Ureter (tissue), 1 donor: ENCODE data around the gene PHLPP2. TPM values are rescaled to one million over a fixed set of nuclear protein-coding genes. Genes with fewer than 3 reads are reported as not detected.
"Not testable (repeated sequence)": the region's sequence is repeated elsewhere in the genome, so short reads cannot be mapped to it uniquely, and the experiment has no call there.

ENCODE experiments used
- DNase-seq: peaks from one replicate; pipeline ENCODE4 v3.0.0-alpha.2; 2020; ENCODE audit warnings: low spot score
- total RNA-seq: library from RNA; stranded (reverse); gene quantifications from one replicate; pipeline ENCODE4 v1.2.4, GENCODE V29; 2023
- donor health status: DM: yes; HTN: yes; CAD: no.

PHLPP2 gene
- total RNA-seq, 1 donor from 2014 or later = 8.2 TPM

DNA sequence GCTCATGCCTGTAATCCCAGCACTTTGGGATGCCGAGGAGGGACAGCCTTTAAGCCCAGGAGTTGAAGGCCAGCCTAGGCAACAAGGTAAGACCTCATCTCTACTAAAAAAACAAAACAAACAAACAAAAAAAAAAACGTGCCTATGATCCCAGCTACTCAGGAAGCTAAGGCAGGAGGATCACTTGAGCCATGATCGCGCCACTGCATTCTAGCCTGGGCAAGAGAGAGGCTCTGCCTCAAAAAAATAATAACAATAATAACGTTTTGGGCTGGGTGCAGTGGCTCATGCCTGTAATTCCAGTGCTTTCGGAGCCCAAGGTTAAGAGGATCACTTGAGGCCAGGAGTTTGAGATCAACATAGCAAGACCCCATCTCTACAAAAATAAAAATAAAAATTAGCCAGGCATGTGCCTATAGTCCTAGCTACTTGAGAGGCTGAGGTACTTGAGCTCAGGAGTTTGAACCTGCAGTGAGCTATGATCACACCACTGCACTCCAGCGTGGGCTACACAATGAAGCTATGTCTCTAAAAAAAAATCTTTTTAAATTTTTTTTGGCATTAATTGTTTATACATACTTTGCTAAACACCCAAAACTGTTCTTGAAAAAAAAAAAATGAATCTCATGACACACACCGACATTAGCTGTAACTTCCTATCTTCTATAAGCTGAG lies 3.3 kb downstream of the PHLPP2 start:
- no peak for DNase-seq

DNA sequence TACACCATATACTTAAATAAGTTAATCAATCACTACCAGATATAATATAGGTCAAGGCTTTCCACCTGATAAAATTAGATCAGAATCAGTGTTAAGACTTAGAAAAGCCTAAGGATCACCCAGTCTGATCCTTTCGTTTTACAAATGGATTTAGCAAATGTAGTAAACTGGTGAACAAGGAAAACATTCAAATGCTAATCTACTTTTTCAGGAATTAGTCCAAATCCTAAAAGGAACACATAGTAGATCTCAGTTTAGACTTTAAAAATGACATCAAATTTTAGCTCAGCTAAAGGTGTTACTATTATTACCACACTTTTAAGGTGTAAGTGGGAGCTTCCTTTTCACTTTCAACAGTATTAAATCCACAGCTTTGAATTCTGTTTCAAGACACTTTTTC lies 12.0 kb downstream of the PHLPP2 start:
- DNase-seq = no peak

DNA sequence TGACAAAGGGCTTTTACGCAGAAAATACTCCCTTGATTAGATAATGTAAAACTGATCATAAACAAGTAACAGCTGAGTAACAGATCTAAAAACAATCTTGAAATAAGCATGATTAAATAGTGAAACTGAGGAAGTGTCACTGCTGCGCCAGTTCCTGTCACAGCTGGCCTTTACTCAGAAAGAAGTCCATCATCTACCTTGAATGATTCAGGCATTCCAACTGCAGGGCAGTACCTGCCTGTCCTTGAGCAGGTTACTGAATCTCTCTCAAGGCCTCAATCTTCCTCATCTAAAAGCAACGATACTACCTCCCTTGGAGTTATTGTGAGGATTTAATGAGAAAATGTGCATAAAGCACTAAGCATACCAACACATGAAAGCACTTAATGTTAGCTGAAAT lies 12.7 kb downstream of the PHLPP2 start:
- no peak for DNase-seq

DNA sequence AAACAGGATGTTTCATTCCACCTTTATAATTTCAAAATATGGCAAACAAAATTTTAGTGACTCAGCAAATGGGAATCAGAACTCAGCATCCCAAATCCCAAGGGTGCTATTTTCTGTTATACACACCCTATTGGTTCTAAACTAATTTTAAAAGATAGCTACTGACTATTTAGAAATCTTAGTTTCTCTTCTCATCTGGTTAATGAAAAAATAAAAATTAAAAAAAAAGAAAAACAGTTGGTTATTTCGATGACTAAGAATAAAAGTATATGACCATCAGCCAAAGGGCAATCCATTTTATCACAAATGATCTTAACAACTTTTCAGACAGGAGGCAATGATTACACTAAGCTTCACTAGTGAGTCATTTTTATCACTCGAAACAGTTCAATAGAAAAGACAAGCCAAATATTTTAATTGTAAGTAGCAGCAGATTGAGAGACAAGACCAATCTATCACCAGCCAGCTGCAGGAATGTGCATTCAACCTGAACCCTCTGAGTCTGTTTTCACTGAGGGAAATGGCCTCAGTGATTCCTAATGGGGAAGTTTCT lies 15.2 kb downstream of the PHLPP2 start:
- no peak for DNase-seq

DNA sequence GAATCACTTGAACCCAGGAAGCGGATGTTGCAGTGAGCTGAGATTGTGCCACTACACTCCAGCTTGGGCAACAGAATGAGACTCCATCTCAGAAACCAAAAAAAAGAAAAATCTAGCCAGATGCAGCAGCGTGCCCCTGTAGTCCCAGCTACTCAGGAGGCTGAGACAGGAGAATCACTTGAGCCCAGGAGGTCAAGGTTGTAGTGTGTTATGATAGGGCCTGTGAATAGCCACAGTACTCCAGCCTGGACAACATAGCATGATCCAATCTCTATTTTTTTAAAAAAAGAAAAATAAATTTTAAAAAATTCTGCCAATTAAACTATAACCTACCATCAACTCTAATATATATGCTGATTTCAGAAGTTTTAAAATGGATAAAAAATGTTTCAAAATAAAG lies 15.8 kb downstream of the PHLPP2 start:
- no peak for DNase-seq

DNA sequence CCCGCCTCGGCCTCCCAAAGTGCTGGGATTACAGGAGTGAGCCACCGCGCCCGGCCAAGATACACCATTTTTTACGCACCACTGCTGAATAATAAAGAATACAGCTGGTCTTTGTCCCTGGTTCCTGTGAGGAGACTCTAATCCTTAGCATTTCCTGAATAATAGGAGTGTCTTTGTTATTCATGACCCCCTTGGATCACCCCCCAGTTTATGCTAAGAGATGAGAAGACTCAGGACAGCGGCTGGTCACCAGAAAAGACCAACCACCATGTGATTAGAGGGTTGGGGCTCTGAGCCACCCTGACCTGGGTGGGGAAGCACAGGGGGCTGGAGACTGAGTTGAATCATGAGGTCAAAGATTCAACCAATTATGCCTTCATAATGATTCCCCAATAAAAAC lies 17.3 kb downstream of the PHLPP2 start:
- DNase-seq = no peak

DNA sequence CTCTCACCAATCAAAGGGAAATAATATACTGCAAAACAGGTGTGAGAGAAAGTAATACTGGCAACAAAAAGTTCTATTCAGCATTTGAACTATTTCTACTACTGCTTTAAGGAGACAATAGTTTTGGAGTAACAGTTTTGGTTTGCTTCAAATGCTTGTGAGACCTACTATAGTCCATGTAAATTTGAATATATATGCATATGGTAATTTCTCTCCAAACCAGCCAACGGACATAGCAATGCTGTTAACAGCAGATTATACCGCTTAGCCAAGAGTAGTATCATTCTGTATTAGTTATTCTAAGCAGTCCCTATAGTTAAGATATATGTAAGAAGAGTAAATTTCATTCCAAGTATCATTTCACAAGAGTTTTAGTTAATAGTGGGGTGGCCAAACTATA lies 18.5 kb downstream of the PHLPP2 start:
- no peak for DNase-seq

DNA sequence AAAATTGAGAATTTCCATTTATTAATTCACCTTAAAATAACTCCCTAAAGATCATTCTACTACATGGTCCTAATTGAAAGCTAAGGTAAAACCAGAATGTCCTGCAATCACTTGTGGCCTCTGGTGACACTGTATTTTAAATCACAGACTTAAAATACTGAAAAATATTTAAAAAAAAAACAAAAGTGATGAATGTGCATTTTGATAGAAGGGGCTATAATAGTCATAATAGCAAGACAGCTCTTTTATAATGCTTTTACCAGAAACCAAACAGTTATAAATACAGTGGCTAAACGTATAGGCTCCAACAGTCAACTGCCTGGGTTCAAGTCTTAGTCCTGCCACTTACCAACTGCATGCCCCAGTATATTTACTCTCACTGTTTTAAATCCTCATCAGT lies 21.2 kb downstream of the PHLPP2 start:
- no peak for DNase-seq

DNA sequence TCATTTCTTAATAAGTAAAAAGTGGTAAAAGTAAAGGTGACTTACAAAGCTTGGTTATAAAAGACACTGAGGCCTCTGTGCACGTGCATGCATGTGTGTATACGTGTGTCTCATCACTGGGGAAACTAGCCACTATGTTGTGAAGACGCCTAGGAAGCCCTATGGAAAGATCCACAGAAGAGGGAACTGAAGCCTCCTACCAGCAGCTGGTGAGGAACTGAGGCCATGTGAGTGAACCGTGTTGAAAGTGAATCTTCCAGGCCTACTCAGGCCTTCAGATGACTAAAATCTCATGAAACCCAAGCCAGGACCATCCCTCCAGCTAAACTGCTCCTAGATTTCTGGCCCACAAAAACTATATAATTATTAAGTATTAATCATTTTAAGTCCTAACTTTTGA lies 23.7 kb downstream of the PHLPP2 start:
- DNase-seq = no peak

DNA sequence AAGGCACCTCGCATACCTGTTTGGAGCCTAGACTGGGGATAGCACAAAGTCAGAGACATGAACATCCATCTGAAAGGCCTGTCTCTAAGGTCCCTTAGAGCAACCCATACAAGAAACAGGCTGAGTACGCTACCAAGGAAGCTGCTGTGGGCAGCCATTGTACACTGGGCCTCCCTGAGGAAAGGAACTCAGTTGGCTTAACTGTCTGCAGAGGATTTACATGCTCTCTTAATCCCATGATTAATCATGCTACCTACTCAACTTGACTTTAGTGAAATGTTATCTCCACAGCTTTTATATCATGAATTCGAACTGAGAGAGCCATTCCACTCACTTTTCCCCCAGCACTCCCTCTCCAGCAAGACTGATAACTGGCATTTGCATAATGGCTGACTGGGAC lies 26.0 kb downstream of the PHLPP2 start:
- DNase-seq = no peak

DNA sequence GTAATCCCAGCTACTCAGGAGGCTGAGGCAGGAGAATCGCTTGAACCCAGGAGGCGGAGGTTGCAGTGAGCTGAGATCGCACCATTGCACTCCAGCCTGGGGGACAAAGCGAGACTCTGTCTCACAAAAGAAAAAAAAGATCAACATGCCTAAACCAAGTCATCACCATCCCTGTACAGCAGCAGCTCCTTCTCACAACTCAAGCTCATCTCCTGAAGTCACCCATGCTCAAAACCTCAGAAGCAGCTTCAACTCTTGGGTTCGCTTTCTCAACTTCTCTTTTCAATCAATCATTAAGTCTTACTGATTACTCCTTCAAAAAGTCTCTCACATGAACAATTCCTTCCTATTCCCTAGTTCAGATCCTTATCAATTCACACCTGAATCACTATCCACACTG lies 31.3 kb downstream of the PHLPP2 start:
- DNase-seq = no peak

DNA sequence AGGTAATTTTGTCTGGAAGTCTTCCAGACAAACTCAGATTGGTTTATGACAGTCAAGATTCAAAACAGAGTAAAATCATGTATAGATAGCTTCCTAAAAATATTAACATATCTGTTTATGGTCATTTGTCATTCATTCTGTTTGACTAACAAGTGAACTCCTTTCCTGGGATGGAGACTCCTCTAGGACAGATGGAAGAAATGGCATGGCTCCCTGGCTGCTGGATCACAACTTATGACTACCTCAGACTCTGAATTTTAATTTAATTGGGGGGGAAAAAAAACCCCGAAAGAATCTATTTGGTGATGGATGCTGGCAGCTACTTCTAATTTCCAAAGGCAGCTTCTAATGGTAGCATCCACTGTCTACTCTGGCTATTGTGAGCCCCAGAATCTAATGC lies 34.6 kb downstream of the PHLPP2 start:
- DNase-seq = no peak

DNA sequence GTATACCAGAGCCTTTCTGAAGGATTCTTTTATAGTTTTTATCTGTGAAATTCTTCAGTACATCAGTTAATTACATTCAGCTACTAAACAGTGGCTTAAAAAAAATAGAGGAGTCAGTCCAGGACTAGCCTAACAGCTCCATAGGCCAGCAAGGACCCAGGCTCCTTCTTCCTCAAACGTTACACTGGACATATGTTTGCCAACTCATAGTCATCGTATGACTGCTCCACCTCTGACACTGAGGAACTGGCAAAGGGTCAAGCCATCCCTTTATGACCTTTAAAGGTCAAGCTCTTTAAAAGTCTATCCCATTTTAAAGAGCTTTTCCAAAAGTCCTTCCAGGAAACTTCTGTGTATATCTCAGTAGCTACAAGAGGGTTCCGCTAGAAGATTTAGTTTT lies 36.6 kb downstream of the PHLPP2 start:
- no peak for DNase-seq

DNA sequence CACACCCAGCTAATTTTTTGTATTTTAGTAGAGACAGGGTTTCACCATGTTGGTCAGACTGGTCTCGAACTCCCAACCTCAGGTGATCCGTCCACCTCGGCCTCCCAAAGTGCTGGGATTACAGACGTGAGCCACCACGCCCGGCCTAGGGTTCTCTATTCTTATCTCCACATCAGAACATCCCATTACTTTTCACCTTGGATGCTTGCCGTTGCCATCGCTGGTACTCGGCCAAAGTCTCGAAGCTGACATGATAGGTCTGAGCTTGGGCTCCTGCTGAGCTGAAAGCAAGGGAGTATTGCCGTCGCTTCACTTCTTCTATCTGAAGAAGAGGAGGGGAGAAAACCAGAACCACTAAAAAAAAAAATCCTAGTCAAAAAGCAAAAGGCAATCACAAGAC lies 40.2 kb downstream of the PHLPP2 start:
- not testable (repeated sequence) for DNase-seq

DNA sequence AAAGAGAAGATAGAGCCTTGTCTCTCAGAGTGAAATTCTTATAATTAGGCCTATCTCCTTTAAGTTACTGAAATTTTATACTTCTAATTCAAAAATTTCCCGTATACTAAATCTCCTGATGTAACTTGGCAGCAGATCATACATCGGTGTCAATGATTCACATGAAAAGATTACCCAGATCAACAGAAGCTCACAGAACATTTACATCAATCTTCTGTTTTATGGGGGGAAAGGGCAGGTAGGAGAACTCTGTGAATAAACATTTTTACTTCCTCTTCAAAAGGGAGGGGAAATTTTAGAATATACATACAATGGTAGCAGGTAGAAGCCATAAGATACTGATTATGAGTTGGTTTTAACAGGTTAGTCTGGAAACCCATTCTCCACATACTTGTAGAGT lies 43.1 kb downstream of the PHLPP2 start:
- DNase-seq = no peak

DNA sequence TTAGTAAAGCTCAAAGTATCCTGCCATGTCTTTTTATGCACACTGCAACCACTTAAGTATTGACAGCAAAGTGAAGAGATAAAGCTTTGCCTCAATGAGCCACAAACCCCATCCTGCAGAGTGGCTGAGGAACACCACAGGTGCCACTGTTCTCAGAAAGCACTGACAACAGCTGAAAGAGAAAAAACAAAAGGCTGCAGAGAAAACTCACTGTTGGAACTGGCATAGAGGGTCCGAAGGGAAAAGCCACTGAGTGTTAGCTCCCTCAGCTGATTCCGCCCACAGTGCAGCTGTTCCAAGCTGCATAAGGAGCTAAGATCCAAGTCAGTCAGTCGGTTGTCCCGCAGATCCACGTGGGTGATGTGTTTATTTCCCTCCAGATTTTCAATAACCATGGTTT lies 48.3 kb downstream of the PHLPP2 start:
- DNase-seq = no peak

DNA sequence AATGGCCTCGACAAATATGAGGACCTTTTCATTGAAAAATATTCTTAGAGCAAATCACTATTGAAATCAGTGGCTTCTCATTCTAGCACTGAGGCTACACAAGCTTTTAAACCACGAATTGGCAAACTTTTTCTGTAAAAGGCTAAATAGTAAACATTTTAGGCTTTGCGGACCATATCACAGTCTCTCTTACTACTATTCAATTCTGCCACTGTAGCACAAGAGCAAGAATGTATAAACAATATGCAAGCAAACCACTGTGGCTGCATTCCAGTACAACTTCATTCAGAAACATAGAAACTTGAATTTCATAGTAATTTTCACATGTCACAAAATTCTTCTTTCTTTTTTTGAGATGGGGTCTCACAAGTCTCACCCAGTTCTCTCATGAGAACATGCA lies 49.1 kb downstream of the PHLPP2 start:
- no peak for DNase-seq

DNA sequence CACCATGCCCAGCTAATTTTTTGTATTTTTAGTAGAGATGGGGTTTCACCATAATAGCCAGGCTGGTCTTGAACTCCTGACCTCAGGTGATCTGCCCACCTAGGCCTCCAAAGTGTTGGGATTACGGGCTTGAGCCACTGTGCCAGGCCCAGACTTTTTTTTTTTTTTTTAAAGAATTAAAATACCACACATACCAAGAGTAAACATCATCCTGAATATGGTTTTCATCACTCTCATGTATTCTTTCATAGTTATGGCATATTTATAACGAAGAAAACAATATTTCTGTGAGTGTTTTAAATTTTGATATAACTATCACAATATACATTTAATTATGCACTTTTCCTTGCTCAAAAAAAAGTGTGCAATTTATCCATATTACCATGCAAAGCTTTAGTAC lies 50.3 kb downstream of the PHLPP2 start:
- no peak for DNase-seq

DNA sequence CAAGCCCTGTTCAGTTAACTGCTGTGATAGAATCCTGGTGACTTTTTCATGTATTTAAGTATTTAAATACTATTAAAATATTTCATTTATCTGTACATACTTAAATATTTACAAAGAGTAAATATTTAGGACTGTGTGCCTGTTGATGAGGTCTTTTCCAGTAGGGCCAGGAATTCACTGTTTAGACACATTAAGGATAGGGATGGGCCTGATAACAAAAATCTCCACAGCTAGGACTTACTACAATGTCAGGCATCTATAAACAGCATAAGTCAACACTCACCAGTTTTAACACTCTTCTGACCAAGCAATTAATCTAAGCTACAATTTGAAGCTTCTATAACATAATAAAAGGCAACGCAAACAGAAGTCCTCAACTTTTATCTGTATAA lies 50.9 kb downstream of the PHLPP2 start:
- DNase-seq = no peak

DNA sequence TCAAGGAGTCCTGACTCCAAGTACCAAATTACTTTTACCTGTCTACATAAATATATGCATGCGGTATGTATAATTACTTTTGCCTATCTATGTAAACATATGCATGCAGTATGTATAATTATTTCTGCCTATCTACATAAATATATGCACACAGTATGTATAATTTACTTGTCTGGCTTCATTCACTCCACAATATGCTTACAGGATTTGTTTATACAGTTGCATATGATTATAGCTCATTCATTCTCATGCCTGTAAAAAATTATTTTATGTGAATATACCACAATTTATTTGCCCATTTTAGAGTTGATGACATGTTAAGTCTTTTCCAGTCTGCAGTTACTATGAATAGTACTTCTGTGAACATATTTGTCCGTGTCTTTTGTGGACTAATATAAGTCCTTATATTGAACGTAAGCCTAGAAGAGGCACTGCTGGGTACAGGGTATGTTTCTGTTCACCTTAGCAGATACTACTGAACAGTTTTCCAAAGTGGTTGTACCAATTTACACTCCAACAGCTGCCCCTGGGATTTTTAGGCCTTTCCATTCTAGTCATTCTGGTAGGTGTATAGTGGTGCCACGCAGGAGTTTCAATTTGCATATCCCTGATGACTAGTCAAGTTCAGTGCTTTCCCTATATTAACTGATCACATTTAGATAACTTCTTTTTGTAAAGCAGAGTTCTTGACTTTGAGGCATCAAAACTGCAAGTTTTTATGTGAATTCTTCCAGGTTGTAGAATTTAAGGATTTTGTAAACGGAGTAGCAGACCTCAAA lies 51.5 kb downstream of the PHLPP2 start:
- no peak for DNase-seq

DNA sequence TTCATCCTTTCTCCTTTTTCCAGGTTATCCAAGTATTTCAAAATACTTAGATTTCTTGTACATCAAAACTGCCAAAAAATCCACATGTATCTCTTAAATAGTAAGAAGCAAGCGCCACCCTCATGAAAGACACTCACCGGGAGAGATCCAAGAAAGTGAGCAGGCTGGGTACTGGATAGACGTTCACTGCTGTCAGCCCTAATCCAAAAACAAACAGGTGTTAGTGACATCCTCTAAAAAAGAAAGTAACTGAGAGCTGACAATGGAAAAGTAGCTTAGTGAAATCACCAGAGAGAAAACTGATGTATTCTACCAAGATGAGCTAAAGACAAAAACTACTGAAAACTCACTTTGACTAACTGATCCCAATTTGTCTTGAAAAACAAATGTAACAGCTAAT lies 52.4 kb downstream of the PHLPP2 start:
- no peak for DNase-seq

DNA sequence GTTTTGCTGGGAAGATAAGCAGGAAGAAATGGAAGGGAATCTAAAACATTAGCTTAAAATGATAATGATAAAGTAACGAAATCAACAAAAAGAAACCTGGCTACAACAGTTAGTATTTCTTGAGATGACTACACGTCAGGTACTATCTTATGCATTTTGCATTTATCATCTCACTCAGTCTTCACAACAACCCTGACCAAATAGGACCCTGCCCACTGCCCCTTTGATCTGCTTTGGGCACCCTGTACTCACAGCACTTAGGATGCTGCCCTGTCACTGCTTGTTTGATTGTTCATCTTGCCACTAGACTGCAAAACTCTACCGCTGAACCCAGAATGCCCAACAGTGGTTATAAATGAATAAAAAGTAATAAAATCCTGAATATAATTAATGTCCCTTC lies 53.3 kb downstream of the PHLPP2 start:
- no peak for DNase-seq

DNA sequence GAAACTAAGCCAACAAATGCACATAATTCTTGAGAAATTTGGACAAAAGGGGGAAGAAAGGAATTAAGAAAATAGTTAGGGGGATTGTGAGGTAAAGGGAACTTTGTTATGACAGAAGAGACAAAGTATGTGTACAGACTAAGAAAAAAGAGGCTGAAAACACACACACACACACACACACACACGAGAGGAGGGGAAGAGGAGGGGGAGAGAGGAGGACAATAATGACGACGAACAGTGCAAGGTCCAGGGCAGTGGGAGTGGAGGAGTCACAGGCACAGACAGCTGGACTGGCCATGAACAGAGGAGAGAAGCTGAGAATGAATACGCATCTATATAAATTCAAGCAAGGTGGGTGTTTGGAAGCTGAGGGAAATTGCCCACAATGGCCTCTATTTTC lies 54.0 kb downstream of the PHLPP2 start:
- DNase-seq = no peak
